Stimulated activated CD4-positive, alpha-beta T cell treated with anti-CD3 and anti-CD28 coated beads, Interleukin-15, amount 100 ng/mL, for 48 hours (primary cell): ENCODE data around the gene CPED1.
"Not testable (repeated sequence)": the region's sequence is repeated elsewhere in the genome, so short reads cannot be mapped to it uniquely, and the experiment has no call there.

ENCODE experiments used
- DNase-seq, 2 donors: peaks; one replicate each; pipeline ENCODE4 v3.0.0-alpha.2; 2020; ENCODE audit warnings: low read depth in 2 of 2

Gene CPED1

GRCh38 chr7:121041516-121042148, 53.1 kb downstream of the CPED1 start:
- DNase-seq: no peak

GRCh38 chr7:121042195-121042594, 53.7 kb downstream of the CPED1 start:
- DNase-seq: no peak

DNA sequence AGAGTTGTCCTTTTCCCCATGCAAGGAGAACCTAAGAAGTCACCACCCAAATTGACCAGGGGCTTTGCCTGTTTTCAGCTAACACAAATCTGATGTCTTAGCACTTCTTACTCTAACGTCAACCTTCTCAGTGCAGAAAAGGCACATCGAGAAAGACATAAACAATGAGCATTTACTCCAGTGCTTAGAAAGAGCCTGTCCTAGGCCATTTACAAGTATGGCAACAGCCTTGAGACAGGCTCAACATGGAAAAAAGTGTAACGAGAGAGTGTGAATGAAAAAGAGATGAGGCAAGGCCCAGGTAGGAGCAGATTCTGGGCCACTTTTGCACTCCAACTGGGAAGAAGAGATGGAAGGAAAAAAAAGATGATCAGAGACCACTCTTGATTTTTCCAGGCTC, 54.4 kb downstream of the CPED1 start:
- no peak for DNase-seq

GRCh38 chr7:121043314-121044234, 55.1 kb downstream of the CPED1 start:
- no peak for DNase-seq

DNA sequence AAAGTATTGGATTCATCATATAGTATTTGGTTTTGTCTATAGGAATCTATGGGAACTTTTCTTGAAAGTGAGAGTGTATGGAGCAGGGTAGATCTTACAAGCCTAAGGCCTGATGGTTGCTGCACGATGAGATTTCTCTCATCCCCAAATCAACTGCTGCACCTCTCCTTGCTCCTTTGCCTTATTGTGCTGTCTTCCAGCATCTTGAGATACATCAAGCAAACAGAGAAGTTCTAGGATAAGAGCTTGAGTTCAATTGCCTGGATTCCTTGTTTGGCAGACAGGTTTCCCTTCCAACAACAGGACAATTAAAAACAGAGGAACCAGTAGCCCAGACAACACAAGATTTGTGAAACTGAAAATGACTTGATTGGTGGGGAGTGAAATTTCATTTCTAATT, 56.6 kb downstream of the CPED1 start:
- DNase-seq: no peak

GRCh38 chr7:121046009-121046408, 57.5 kb downstream of the CPED1 start:
- DNase-seq: no peak

- no peak for DNase-seq
Observed at GRCh38 chr7:121046893-121047468, 58.5 kb downstream of the CPED1 start.

DNA sequence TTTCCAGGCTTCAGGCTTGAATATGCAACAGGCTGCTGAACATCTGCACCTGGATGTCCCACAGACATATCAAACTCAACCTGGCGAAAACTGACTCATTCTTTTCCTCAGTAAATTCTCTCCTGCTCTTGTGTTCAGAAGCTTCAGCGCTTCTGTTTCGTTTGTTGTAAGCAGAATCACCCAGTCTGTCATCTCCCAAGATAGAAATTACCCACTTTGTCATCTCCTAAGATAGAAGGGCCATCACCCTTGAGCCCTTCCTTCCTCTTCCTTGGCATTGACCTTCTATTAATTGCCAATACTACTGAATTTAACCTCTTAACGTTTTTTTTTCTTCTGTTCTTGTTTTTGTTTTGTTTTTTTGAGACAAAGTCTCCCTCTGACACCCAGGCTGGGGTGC, 59.7 kb downstream of the CPED1 start:
- DNase-seq: no peak

GRCh38 chr7:121049028-121049791, 60.7 kb downstream of the CPED1 start:
- DNase-seq: no peak

- DNase-seq: no peak
Observed at GRCh38 chr7:121049897-121050296, 61.4 kb downstream of the CPED1 start.

- DNase-seq: no peak
Observed at GRCh38 chr7:121053219-121053618, 64.7 kb downstream of the CPED1 start.

GRCh38 chr7:121054925-121055324, 66.4 kb downstream of the CPED1 start:
- DNase-seq: no peak

DNA sequence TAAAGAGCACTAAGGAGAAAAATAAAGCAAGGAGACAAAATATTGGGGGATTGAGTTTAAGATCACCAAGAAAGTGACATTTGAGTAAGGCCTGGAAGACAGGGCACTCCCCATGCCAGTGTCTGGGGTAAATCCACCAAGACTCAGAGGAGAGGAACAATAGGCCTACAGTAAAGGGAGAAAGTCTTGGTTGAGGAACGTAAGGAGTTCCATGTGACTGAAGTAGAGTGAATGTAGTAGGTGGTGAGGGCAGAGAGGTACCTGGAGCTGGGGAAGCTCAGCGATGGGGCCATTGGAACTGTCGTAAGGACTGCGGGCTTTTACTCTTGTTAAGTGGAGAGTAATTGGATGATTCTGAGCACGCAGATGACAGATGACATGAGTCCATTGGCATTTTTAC, 69.4 kb downstream of the CPED1 start:
- DNase-seq: no peak

- no peak for DNase-seq
Observed at GRCh38 chr7:121058975-121059374, 70.5 kb downstream of the CPED1 start.

DNA sequence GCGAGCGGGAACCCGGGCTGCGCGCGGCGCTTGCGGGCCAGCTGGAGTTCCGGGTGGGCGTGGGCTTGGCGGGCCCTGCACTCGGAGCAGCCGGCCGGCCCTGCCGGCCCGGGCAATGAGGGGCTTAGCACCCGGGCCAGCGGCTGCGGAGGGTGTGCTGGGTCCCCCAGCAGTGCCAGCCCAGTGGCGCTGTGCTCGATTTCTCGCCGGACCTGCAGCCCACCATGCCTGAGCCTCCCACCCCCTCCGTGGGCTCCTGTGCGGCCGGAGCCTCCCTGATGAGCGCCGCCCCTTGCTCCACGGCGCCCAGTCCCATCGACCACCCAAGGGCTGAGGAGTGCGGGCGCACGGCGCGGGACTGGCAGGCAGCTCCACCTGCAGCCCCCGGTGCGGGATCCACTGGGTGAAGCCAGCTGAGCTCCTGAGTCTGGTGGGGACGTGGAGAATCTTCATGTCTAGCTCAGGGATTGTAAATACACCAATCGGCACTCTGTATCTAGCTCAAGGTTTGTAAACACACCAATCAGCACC, 71.5 kb downstream of the CPED1 start:
- not testable (repeated sequence) for DNase-seq

GRCh38 chr7:121061677-121062582, 73.4 kb downstream of the CPED1 start:
- DNase-seq: no peak

- no peak for DNase-seq
Observed at GRCh38 chr7:121062671-121063279, 74.3 kb downstream of the CPED1 start.

- DNase-seq: not testable (repeated sequence)
Observed at GRCh38 chr7:121067717-121068116, 79.2 kb downstream of the CPED1 start.

GRCh38 chr7:121069346-121070100, 81.0 kb downstream of the CPED1 start:
- no peak for DNase-seq

DNA sequence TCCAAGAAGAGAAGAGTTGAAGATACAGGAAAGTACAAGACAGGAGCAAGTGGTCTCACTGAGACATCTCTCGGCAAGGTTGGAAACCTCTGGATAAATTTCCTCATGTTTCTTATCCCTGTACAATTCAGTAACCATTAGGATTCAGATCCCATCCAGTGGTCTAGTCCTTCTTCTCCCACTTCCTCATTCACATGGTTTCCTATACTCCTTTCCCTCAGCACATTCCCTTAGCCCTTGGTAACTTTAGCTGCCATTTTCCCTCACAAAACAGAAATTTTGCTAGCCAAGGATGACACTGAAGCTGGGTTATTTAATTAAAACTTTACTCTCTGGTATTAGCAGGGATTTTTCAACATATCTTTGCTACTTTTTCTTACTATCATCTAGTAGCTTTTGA, 82.6 kb downstream of the CPED1 start:
- DNase-seq: no peak
